ENCODE measurements around the gene CD302.

- no peak for TF ChIP-seq CTCF (IDR thresholded peaks at IDR 0.05; ENCODE audit: borderline replicate concordance, extremely low read depth, low read length, poor library complexity, severe bottlenecking)
- no peak for TF ChIP-seq EZH2 (IDR thresholded peaks at IDR 0.05; ENCODE audit: borderline replicate concordance, low read depth, low read length, severe bottlenecking)
Observed at GRCh38 chr2:159802673-159803072, 4.7 kb upstream of the CD302 start.

Measured in DND-41 (cell line).